HG02759 (cell line): Measurements from ENCODE around the gene TLCD2.
"Not testable (repeated sequence)": the region's sequence is repeated elsewhere in the genome, so short reads cannot be mapped to it uniquely, and the experiment has no call there.

Experiments
- ATAC-seq: cut with Tn5 transposase; IDR thresholded peaks from one replicate; pipeline ENCODE4 v1.9.1; 2021; ENCODE audit warnings: mild to moderate bottlenecking, moderate library complexity; ENCODE audit not compliant: unreplicated experiment

Gene TLCD2

GRCh38 chr17:1718362-1719165 is 8.4 kb upstream of the TLCD2 start:
- ATAC-seq, result no peak

GRCh38 chr17:1716912-1717695 is 6.9 kb upstream of the TLCD2 start:
- peak; percentile 37 for ATAC-seq

GRCh38 chr17:1716076-1716911 is 6.1 kb upstream of the TLCD2 start:
- peak; percentile 79 for ATAC-seq

GRCh38 chr17:1715803-1716075 is 5.6 kb upstream of the TLCD2 start:
- ATAC-seq, result no peak

GRCh38 chr17:1714980-1715802 is 5.0 kb upstream of the TLCD2 start:
- ATAC-seq, result no peak

- no peak for ATAC-seq
Measured at GRCh38 chr17:1714427-1714979, 4.3 kb upstream of the TLCD2 start.

- ATAC-seq, result no peak
Measured at GRCh38 chr17:1713878-1714426, 3.8 kb upstream of the TLCD2 start.

GRCh38 chr17:1713160-1713877 is 3.1 kb upstream of the TLCD2 start:
- ATAC-seq, result no peak

GRCh38 chr17:1712271-1712670 is 2.1 kb upstream of the TLCD2 start:
- no peak for ATAC-seq

- ATAC-seq, result no peak
Measured at GRCh38 chr17:1711804-1712203, 1.6 kb upstream of the TLCD2 start.

- no peak for ATAC-seq
Measured at GRCh38 chr17:1710807-1711553, 803 bp upstream of the TLCD2 start.

- no peak for ATAC-seq
Measured at GRCh38 chr17:1709403-1709951, 700 bp downstream of the TLCD2 start.

GRCh38 chr17:1708791-1709346 is 1.3 kb downstream of the TLCD2 start:
- not testable (repeated sequence) for ATAC-seq

- ATAC-seq, result no peak
Measured at GRCh38 chr17:1707107-1707506, 3.1 kb downstream of the TLCD2 start.

- no peak for ATAC-seq
Measured at GRCh38 chr17:1705004-1705403, 5.2 kb downstream of the TLCD2 start.

- no peak for ATAC-seq
Measured at GRCh38 chr17:1703063-1703462, 7.1 kb downstream of the TLCD2 start.

GRCh38 chr17:1699891-1700290 is 10.3 kb downstream of the TLCD2 start:
- ATAC-seq, result not testable (repeated sequence)

- ATAC-seq, result no peak
Measured at GRCh38 chr17:1697681-1698080, 12.5 kb downstream of the TLCD2 start.
